Activated CD4-positive, alpha-beta T cell treated with anti-CD3 and anti-CD28 coated beads, Interleukin-2, amount 10 ng/mL, durations not matched to agents 24 days and 14 days (primary cell): ENCODE data around the gene ZNF407. TPM values are rescaled to one million over a fixed set of nuclear protein-coding genes. Genes with fewer than 3 reads are reported as not detected.

Experiments
- DNase-seq: peaks from one replicate; pipeline ENCODE4 v3.0.0; 2022
- H3K27ac Mint-ChIP-seq: one replicate; pipeline ENCODE4 v1.8.0; 2022; ENCODE audit warnings: mild to moderate bottlenecking, mixed read lengths
- H3K27me3 Mint-ChIP-seq: one replicate; pipeline ENCODE4 v1.8.0; 2022; ENCODE audit warnings: mixed read lengths
- H3K36me3 Mint-ChIP-seq: one replicate; pipeline ENCODE4 v1.8.0; 2022; ENCODE audit warnings: low read depth, mild to moderate bottlenecking, mixed read lengths
- H3K4me1 Mint-ChIP-seq: one replicate; pipeline ENCODE4 v1.8.0; 2021; ENCODE audit warnings: mixed read lengths
- H3K4me3 Mint-ChIP-seq: one replicate; pipeline ENCODE4 v1.8.0; 2022; ENCODE audit warnings: mild to moderate bottlenecking, moderate library complexity, mixed read lengths
- H3K9me3 Mint-ChIP-seq: one replicate; pipeline ENCODE4 v1.8.0; 2021; ENCODE audit warnings: mixed read lengths
- intact Hi-C: fragments of 100-400 bp; cut with micrococcal nuclease; formaldehyde crosslinking; loops from one replicate; pipeline ENCODE4 v1.15.1; 2023
- total RNA-seq: library from RNA; stranded (reverse); gene quantifications from 2 replicates; pipeline ENCODE4 v1.2.3, GENCODE V29; 2022

ZNF407 gene
- total RNA-seq, 1 donor from 2014 or later: 18.1 TPM

DNA sequence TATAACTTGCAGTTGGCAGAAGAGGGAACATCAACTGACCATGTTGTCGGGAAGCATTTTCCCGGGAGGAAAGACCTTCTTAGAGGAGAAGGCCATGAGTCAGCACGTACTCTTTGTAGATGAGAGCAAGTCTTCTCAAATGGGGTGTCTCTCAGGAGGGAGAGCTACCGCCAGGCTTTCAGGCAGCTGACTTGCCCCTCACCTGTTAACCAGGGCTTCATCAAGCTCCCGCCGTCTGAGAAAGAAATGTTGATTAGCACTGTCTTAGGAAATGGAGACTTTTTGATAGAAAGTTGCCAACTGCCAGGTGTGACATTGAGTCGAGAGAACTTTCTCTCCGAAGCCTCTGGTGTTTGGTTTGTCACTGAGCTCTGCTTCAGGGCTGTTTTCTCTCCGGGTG is 196.1 kb downstream of the ZNF407 start:
- H3K9me3 Mint-ChIP-seq: no peaks in the 10 kb centered on the region
- no peaks in the 10 kb centered on the region for H3K36me3 Mint-ChIP-seq
- intact Hi-C loops: no loop called here

GRCh38 chr18:74795751-74796150 is 198.1 kb downstream of the ZNF407 start:
- Mint-ChIP-seq H3K4me1 (peaks cover 5% of the 10 kb centered on the region), H3K27me3 (no peaks in the 10 kb centered on the region), H3K36me3 (no peaks in the 10 kb centered on the region), H3K9me3 (no peaks in the 10 kb centered on the region), H3K27ac (no peak overlapping the region), H3K4me3 (no peak overlapping the region)
- DNase-seq: no peak
- intact Hi-C loops: no loop called here

More for the DNA sequence above, 196.1 kb downstream of the ZNF407 start:
- no peak for DNase-seq
- Mint-ChIP-seq H3K27me3 (no peaks in the 10 kb centered on the region), H3K4me3 (no peak overlapping the region), H3K27ac (no peak overlapping the region), H3K4me1 (peaks cover 5% of the 10 kb centered on the region)

DNA sequence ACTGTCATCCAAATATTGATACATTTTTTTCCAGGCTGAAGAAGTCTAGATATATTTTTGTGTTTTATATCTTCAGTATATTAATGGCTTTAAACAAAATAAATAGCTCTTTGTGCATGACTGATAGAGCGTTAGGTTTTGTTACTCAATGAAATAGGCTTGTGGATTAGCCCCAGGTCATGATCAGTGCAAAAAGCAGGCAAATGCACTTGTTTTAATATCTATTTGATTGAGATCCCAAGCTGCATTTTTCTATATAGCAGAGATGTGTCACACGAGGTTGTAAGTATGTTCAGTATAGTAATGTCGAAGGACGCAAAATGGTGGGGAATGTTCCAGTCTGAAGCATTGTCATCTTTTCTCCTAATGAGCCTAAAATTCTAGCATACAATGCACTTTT is 198.5 kb downstream of the ZNF407 start:
- no peaks in the 10 kb centered on the region for H3K27me3 Mint-ChIP-seq
- DNase-seq: no peak
- H3K27ac Mint-ChIP-seq: no peak overlapping the region
- H3K4me1 Mint-ChIP-seq: peaks cover 5% of the 10 kb centered on the region
- no peak overlapping the region for H3K4me3 Mint-ChIP-seq
- no peaks in the 10 kb centered on the region for H3K9me3 Mint-ChIP-seq
- intact Hi-C loops: no loop called here
- H3K36me3 Mint-ChIP-seq: no peaks in the 10 kb centered on the region

GRCh38 chr18:74796841-74797576 is 199.3 kb downstream of the ZNF407 start:
- Mint-ChIP-seq H3K27ac (no peak overlapping the region), H3K4me3 (no peak overlapping the region), H3K27me3 (no peaks in the 10 kb centered on the region), H3K36me3 (peaks cover 1% of the 10 kb centered on the region), H3K4me1 (peaks cover 5% of the 10 kb centered on the region), H3K9me3 (no peaks in the 10 kb centered on the region)
- intact Hi-C loops: no loop called here
- DNase-seq: no peak

DNA sequence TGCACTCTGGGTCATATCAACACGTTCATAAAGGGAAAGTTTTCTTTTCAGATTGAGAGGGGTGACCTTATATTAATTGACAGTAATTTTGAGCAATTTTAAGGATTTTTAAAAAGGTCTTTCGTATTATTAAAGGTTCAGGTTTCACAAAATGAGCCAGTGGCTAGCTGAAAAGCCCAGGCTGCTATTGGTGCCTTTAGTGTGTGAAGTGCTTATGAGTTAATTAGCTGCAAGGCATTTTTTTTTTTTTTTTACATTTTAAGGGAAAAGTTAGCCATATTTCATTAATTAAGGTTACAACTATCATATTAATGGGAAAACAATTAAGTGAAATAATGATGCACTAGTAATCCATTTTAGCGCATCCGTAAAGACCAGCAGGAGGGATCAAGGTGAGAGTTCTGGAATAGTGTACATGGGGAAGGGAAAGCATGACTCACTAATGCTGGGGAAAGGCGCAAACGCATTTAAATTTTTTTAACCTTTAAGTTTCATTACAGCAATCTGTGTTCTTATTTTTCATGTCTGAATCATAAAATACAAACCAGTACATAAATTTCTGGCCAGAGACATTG is 200.0 kb downstream of the ZNF407 start:
- Mint-ChIP-seq H3K27me3 (no peaks in the 10 kb centered on the region), H3K9me3 (no peaks in the 10 kb centered on the region), H3K4me3 (no peak overlapping the region), H3K36me3 (peaks cover 1% of the 10 kb centered on the region), H3K27ac (no peak overlapping the region), H3K4me1 (peaks cover 5% of the 10 kb centered on the region)
- DNase-seq: no peak
- intact Hi-C loops: no loop called here

- H3K4me1 Mint-ChIP-seq: peaks cover 7% of the 10 kb centered on the region
- peaks cover 1% of the 10 kb centered on the region for H3K36me3 Mint-ChIP-seq
Measured at GRCh38 chr18:74799542-74799941, 201.9 kb downstream of the ZNF407 start.

DNA sequence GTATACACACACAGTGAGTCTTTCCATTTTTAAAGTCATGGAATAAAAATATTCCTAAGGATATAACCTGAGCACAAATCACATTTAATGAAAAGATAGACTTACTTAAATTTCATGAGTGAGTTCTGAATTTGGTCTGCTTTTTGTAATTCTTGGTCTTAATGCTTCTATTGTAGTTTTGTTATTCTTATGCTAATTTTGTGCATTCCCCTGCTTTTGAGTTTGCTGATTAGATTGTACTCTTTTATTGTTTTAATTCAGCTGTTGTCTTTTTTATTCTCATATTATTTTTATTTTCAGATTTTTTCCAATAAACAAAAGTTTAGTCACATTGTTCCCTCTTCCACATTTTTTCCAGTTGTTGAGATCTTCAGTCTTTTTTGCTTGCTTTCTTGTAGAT is 202.4 kb downstream of the ZNF407 start:
- Mint-ChIP-seq H3K4me3 (no peak overlapping the region), H3K27me3 (no peaks in the 10 kb centered on the region), H3K36me3 (peaks cover 1% of the 10 kb centered on the region), H3K27ac (no peak overlapping the region), H3K4me1 (peaks cover 7% of the 10 kb centered on the region), H3K9me3 (no peaks in the 10 kb centered on the region)
- no peak for DNase-seq
- intact Hi-C loops: loop anchor here (10.0 kb wide), 1 partner anchor 145 kb away; no protein-coding TSS in a partner anchor

More at GRCh38 chr18:74799542-74799941, 201.9 kb downstream of the ZNF407 start:
- DNase-seq: no peak
- H3K27ac Mint-ChIP-seq: no peak overlapping the region
- H3K9me3 Mint-ChIP-seq: no peaks in the 10 kb centered on the region
- intact Hi-C loops: no loop called here
- no peak overlapping the region for H3K4me3 Mint-ChIP-seq
- H3K27me3 Mint-ChIP-seq: no peaks in the 10 kb centered on the region

- Mint-ChIP-seq H3K36me3 (peaks cover 1% of the 10 kb centered on the region), H3K27ac (no peak overlapping the region), H3K4me3 (no peak overlapping the region), H3K4me1 (peaks cover 12% of the 10 kb centered on the region), H3K27me3 (no peaks in the 10 kb centered on the region), H3K9me3 (no peaks in the 10 kb centered on the region)
- DNase-seq: no peak
- intact Hi-C loops: loop anchor here (10.0 kb wide), 1 partner anchor 148 kb away; no protein-coding TSS in a partner anchor
Measured at GRCh38 chr18:74803117-74803516, 205.4 kb downstream of the ZNF407 start.

- intact Hi-C loops: loop anchor here (10.0 kb wide), 1 partner anchor 149 kb away; no protein-coding TSS in a partner anchor
- DNase-seq: no peak
- peaks cover 9% of the 10 kb centered on the region for H3K4me1 Mint-ChIP-seq
- peaks cover 1% of the 10 kb centered on the region for H3K36me3 Mint-ChIP-seq
- H3K4me3 Mint-ChIP-seq: no peak overlapping the region
- H3K9me3 Mint-ChIP-seq: no peaks in the 10 kb centered on the region
- H3K27me3 Mint-ChIP-seq: no peaks in the 10 kb centered on the region
- no peak overlapping the region for H3K27ac Mint-ChIP-seq
Measured at GRCh38 chr18:74803769-74804168, 206.1 kb downstream of the ZNF407 start.

DNA sequence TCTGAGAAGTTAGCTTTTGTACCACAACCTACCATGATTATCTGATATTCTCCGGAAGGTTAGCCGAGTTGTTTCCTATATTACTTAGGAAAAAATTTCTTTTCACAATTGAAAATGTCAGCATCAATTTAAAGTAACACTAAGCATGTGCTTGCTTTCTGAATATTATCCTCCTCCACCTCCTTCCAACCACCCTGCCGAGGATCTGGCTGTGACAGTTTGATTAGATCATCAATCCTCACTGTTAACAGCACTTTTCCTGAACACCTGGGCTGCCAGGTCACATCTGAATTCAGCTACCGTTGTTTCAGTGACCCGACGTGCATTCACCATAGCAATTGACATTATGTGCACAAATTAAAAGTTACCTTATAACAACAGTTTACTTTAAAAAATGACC is 207.0 kb downstream of the ZNF407 start:
- DNase-seq: no peak
- Mint-ChIP-seq H3K4me1 (peaks cover 9% of the 10 kb centered on the region), H3K36me3 (peaks cover 1% of the 10 kb centered on the region), H3K9me3 (no peaks in the 10 kb centered on the region), H3K27ac (no peak overlapping the region), H3K27me3 (no peaks in the 10 kb centered on the region), H3K4me3 (no peak overlapping the region)
- intact Hi-C loops: loop anchor here (10.0 kb wide), 1 partner anchor 150 kb away; no protein-coding TSS in a partner anchor

- H3K9me3 Mint-ChIP-seq: no peaks in the 10 kb centered on the region
- H3K4me1 Mint-ChIP-seq: peaks cover 9% of the 10 kb centered on the region
- DNase-seq: no peak
- intact Hi-C loops: loop anchor here (10.0 kb wide), 1 partner anchor 151 kb away; no protein-coding TSS in a partner anchor
- no peak overlapping the region for H3K4me3 Mint-ChIP-seq
- H3K27ac Mint-ChIP-seq: no peak overlapping the region
- peaks cover 1% of the 10 kb centered on the region for H3K36me3 Mint-ChIP-seq
- H3K27me3 Mint-ChIP-seq: no peaks in the 10 kb centered on the region
Measured at GRCh38 chr18:74806073-74806472, 208.4 kb downstream of the ZNF407 start.

DNA sequence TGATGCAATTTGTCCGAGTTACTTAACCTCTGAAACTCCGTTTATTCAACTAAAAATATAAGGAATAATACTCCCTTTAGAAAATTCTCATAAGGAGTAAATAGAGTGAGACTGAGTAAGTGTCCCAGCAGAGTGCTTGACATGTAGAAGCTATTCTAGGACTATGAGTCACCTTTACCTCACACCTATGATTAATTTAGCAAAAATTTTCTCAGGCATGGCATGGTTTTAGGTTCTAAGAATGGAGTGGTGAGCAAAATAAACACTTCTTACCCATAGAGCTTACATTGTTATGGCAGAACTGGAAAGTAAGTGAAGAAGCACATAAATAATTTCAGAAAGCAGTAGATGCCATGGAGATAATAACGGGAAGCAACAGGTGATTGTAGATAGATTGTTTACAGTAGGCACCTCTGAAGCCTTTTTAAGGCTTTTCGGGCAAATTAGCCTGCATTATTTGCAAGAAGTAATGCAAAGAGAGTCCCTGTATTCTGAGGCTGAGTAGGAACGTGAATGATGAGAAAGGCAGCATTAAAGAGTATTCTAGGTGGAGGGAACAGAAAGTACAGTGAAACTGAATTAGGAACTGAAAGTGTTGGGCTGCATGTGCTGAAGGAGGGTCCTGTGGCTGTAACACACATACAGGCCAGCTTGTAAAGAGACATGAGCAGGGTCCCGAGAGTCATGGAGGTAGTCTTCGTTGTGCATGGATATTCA is 209.2 kb downstream of the ZNF407 start:
- Mint-ChIP-seq H3K9me3 (no peaks in the 10 kb centered on the region), H3K36me3 (no peaks in the 10 kb centered on the region), H3K27me3 (no peaks in the 10 kb centered on the region), H3K27ac (no peak overlapping the region), H3K4me1 (peaks cover 9% of the 10 kb centered on the region), H3K4me3 (no peak overlapping the region)
- DNase-seq: no peak
- intact Hi-C loops: loop anchor here (10.0 kb wide), 1 partner anchor 152 kb away; no protein-coding TSS in a partner anchor

DNA sequence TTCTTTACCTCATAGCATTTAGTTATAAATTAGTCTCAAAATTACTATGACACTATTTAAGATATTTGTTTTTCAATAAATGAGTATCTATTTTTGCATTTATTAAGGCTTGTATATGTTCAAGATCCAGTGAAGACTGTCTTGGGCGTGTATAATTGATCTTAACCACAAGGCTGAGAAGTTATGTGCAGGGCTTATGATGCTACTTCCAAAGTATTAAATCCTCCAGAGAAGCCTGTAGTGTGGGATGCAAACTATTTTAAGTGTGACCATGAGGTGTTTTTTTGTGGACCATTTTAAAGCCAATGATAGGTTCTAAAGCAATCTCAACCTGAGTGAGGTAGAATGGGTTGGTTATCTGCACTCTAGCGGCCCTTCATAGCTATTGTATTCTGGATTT is 219.9 kb downstream of the ZNF407 start:
- Mint-ChIP-seq H3K9me3 (peaks cover 4% of the 10 kb centered on the region), H3K4me3 (no peak overlapping the region), H3K27me3 (no peaks in the 10 kb centered on the region), H3K27ac (no peak overlapping the region), H3K36me3 (no peaks in the 10 kb centered on the region), H3K4me1 (no peaks in the 10 kb centered on the region)
- intact Hi-C loops: no loop called here
- no peak for DNase-seq
